Activated B cell treated with CpG ODN at 0.5 μM for 24 hours (primary cell): ENCODE measurements around the gene MDP1. TPM values are rescaled to one million over a fixed set of nuclear protein-coding genes. Genes with fewer than 3 reads are reported as not detected.

Experiments used
- ATAC-seq: fragments of 200-7000 bp; cut with Tn5 transposase; one replicate; pipeline ENCODE4 v1.10.0; 2021; ENCODE audit warnings: low read depth, mild to moderate bottlenecking, moderate library complexity
- CTCF ChIA-PET: fragments of 350-600 bp; sonication (Branson Sonifier 250); formaldehyde crosslinking; loops from one replicate; lab custom pipeline; 2021; ENCODE audit warnings: antibody characterized with exemption; lab: Charles Lee
- POLR2A ChIA-PET: fragments of 350-600 bp; sonication (Branson Sonifier 250); formaldehyde crosslinking; loops from one replicate; lab custom pipeline; 2021; ENCODE audit warnings: antibody characterized with exemption; lab: Charles Lee
- DNase-seq: peaks from one replicate; pipeline ENCODE4 v3.0.0; 2022
- H3K27ac Mint-ChIP-seq: one replicate; pipeline ENCODE4 v1.8.0; 2020; ENCODE audit warnings: mixed read lengths
- H3K27me3 Mint-ChIP-seq: one replicate; pipeline ENCODE4 v1.8.0; 2021; ENCODE audit warnings: mixed read lengths
- H3K36me3 Mint-ChIP-seq: one replicate; pipeline ENCODE4 v1.8.0; 2021; ENCODE audit warnings: low read depth, mixed read lengths
- H3K4me1 Mint-ChIP-seq: one replicate; pipeline ENCODE4 v1.8.0; 2021; ENCODE audit warnings: mixed read lengths
- H3K4me3 Mint-ChIP-seq: one replicate; pipeline ENCODE4 v1.8.0; 2020; ENCODE audit warnings: mild to moderate bottlenecking, mixed read lengths
- H3K9me3 Mint-ChIP-seq: one replicate; pipeline ENCODE4 v1.8.0; 2020; ENCODE audit warnings: mixed read lengths
- intact Hi-C: fragments of 100-400 bp; cut with micrococcal nuclease; formaldehyde crosslinking; loops from one replicate; pipeline ENCODE4 v1.15.1; 2024
- total RNA-seq: library from RNA; stranded (reverse); gene quantifications from 2 replicates; pipeline ENCODE4 v1.2.3, GENCODE V29; 2022
- TF ChIP-seq, protein P1 (sequence below): fragments of 200-600 bp; IDR thresholded peaks from one replicate; pipeline ENCODE4 v1.8.0; 2022; ENCODE audit warnings: antibody characterized with exemption, mild to moderate bottlenecking

The MDP1 gene
- total RNA-seq, 1 donor from 2014 or later, result 16.3 TPM

DNA sequence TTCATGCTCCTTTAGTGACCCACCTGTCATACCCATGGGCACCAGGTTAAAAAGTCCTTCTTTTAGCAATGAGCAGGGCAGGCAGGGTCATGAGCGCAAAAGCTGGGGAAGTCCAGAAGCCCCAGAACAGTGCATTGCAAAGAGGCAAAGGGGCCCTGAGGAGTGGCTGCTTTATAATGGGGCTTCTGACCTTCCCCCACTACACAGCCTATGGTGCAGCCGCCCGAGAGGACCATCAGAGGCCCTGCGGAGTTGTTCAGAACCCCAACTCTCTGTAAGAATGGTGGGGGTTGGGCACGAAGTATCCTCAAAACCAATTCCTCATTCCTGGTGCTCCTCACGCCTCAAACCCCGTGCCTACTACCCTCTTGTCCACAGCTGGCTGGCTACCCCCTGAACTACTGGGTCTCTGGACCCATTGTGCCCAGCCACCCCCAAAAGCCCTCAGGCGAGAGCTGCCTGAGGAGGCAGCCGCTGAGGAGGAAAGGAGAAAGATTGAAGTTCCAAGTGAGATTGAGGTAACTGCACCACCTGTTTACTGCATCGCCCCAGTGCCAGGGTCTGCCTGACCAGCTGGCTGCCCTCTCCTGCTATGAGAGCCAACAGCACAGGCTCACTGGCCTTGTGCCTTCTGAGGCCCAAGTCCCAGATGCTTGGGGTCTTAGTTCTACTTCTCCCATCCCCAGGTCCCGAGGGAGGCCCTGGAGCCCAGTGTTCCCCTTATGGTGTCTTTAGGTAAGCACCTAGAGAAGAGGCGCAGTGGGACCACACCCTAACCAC lies 37.3 kb downstream of the MDP1 start:
- peak; percentile 19 for ATAC-seq
- H3K4me1 Mint-ChIP-seq, result peaks cover 9% of the 10 kb centered on the region
- POLR2A ChIA-PET, result interaction anchor here (1.7 to 2.0 kb wide), 3 partner anchors 17 to 35 kb away, joined by 4 to 11 read pairs (median 6); partner anchors contain the start of genes CHMP4A and IRF9

DNA sequence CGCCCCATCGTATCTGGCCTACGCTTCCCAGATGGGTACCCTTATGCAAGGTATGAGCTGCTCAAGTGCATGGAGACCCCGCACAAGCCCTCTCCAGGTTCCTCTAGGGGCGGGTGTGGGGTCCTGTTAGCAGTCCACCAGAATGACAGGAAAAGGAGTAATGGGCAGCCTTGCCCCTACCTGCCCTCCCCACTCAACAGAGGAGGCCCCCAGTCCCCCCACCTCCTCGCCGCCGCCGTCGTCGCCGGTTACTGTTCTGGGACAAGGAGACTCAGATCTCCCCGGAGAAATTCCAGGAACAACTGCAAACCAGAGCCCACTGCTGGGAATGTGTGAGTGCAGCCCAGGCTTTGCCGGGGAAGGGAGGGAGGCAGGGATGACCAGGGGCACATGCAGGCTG lies 38.0 kb downstream of the MDP1 start:
- TF ChIP-seq, protein P1, sequence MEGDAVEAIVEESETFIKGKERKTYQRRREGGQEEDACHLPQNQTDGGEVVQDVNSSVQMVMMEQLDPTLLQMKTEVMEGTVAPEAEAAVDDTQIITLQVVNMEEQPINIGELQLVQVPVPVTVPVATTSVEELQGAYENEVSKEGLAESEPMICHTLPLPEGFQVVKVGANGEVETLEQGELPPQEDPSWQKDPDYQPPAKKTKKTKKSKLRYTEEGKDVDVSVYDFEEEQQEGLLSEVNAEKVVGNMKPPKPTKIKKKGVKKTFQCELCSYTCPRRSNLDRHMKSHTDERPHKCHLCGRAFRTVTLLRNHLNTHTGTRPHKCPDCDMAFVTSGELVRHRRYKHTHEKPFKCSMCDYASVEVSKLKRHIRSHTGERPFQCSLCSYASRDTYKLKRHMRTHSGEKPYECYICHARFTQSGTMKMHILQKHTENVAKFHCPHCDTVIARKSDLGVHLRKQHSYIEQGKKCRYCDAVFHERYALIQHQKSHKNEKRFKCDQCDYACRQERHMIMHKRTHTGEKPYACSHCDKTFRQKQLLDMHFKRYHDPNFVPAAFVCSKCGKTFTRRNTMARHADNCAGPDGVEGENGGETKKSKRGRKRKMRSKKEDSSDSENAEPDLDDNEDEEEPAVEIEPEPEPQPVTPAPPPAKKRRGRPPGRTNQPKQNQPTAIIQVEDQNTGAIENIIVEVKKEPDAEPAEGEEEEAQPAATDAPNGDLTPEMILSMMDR, result no peak
- CTCF ChIA-PET, result no interaction called here
- no peak for ATAC-seq
- Mint-ChIP-seq H3K4me3 (no peak overlapping the region), H3K27ac (no peak overlapping the region), H3K27me3 (no peaks in the 10 kb centered on the region), H3K36me3 (peaks cover 61% of the 10 kb centered on the region), H3K9me3 (no peaks in the 10 kb centered on the region), H3K4me1 (peaks cover 10% of the 10 kb centered on the region)
- POLR2A ChIA-PET, result interaction anchor here (1.7 kb wide), 1 partner anchor 17 kb away, joined by 6 read pairs; the partner anchor contains the start of gene IRF9
- DNase-seq, result no peak
- intact Hi-C loops, result no loop called here

More for the DNA sequence above, 37.3 kb downstream of the MDP1 start:
- CTCF ChIA-PET, result no interaction called here
- no peak overlapping the region for H3K27ac Mint-ChIP-seq
- DNase-seq, result no peak
- intact Hi-C loops, result no loop called here
- H3K36me3 Mint-ChIP-seq, result peaks cover 68% of the 10 kb centered on the region
- no peak overlapping the region for H3K4me3 Mint-ChIP-seq
- no peaks in the 10 kb centered on the region for H3K9me3 Mint-ChIP-seq
- no peaks in the 10 kb centered on the region for H3K27me3 Mint-ChIP-seq
- TF ChIP-seq, protein P1, result no peak

DNA sequence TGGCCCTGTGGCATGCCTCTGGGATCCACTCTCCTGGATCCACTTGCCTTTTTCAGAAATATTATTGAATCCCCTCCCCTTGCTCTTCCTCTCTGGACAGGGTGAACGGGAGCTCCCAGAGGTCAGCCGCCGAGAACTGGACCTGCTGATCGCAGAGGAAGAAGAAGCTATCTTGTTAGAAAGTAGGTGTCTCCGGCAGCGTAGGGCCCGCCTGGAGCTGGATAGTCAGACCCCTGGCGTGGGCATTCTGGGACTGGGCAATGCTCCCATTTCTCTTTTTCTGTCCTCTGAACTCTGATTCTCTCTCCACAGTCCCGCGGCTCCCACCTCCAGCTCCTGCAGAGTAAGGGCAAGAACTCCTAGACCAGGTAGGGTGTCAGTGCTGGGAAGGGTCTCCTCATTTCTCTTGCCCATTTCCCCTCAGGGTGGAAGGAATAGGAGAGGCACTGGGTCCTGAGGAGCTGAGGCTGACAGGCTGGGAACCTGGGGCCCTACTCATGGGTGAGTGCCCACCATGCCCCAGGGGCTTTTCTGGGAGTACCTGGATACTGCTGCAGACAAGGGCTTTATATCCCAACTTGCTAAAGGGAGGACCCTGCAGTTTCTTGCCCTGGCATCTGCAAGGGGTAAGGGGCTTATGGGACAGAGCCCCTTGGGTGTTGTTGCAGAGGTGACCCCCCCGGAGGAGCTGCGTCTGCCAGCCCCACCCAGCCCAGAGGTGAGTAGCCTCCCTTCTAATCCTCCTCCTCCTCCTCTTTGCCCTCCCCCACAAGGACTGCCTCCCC lies 38.6 kb downstream of the MDP1 start:
- Mint-ChIP-seq H3K4me1 (peaks cover 15% of the 10 kb centered on the region), H3K4me3 (no peak overlapping the region), H3K27ac (no peak overlapping the region), H3K9me3 (no peaks in the 10 kb centered on the region), H3K36me3 (peaks cover 55% of the 10 kb centered on the region), H3K27me3 (no peaks in the 10 kb centered on the region)
- intact Hi-C loops, result no loop called here
- ChIA-PET POLR2A (interaction anchor here (1.7 kb wide), 1 partner anchor 16 kb away, joined by 6 read pairs; the partner anchor contains the start of gene IRF9), CTCF (no interaction called here)
- ATAC-seq, result no peak
- DNase-seq, result no peak
- TF ChIP-seq, protein P1, result no peak

DNA sequence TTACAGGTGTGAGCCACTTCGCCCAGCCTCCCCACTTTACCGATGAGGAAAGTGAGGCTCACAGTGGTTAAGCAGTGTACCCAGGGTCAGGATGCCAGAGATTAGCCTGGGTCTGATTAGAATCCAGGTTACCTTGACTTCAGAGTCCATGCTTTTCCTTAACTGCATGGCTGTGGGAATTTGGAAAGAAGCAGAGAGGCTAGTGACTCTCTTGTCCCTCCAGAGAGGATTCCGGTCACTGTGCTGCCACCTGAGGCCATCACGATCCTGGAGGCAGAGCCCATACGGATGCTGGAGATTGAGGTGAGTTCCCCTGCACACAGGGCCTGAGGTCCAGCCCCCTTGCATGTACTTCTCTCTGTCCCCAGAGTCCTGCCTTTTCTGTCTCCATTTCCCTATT lies 39.3 kb downstream of the MDP1 start:
- ChIA-PET POLR2A (interaction anchor here (1.7 kb wide), 1 partner anchor 15 kb away, joined by 6 read pairs; the partner anchor contains the start of gene IRF9), CTCF (no interaction called here)
- no peaks in the 10 kb centered on the region for H3K9me3 Mint-ChIP-seq
- no peak overlapping the region for H3K4me3 Mint-ChIP-seq
- H3K4me1 Mint-ChIP-seq, result peaks cover 20% of the 10 kb centered on the region
- no peak overlapping the region for H3K27ac Mint-ChIP-seq
- TF ChIP-seq, protein P1, result no peak
- ATAC-seq (no peak), DNase-seq (no peak)
- H3K36me3 Mint-ChIP-seq, result peaks cover 49% of the 10 kb centered on the region
- no peaks in the 10 kb centered on the region for H3K27me3 Mint-ChIP-seq
- intact Hi-C loops, result no loop called here
